ENCODE results near the gene THNSL1. TPM values are rescaled to one million over a fixed set of nuclear protein-coding genes. Genes with fewer than 3 reads are reported as not detected.

The THNSL1 gene
- total RNA-seq, 2 donors from 2014 or later = 2.3 to 4.5 TPM

DNA sequence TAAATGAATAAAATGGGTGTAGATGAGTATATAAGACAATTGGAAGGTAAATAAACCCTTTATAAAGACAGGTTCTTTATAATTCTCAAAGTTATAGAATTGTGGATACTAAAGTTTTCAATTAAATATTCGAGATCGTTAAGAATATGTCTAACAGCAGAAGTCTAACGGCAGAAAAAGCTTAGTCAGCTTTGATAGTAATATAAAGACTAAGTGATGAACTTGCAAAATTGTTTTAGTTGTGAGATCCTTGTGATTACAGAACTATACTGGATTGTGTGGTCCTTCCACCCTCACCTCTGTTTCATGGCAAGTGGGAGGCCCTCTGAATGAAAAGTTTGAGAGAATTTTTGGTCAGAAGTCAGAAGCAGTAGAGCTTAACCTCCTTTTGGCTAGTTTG, 2.3 kb downstream of the THNSL1 start:
- no peak for DNase-seq
- Histone ChIP-seq H3K9me3 (no peaks in the 10 kb centered on the region), H3K9ac (ENCODE audit: low read depth in 2 of 2, low read length in 2 of 2) (no peak overlapping the region), H3K27ac (no peak overlapping the region), H3K4me3 (no peak overlapping the region), H3K36me3 (no peaks in the 10 kb centered on the region), H3K27me3 (no peaks in the 10 kb centered on the region), H3K4me1 (peaks cover 2% of the 10 kb centered on the region)
- intact Hi-C loops (cut with DNase I) = no loop called here
- TF ChIP-seq, protein P1, sequence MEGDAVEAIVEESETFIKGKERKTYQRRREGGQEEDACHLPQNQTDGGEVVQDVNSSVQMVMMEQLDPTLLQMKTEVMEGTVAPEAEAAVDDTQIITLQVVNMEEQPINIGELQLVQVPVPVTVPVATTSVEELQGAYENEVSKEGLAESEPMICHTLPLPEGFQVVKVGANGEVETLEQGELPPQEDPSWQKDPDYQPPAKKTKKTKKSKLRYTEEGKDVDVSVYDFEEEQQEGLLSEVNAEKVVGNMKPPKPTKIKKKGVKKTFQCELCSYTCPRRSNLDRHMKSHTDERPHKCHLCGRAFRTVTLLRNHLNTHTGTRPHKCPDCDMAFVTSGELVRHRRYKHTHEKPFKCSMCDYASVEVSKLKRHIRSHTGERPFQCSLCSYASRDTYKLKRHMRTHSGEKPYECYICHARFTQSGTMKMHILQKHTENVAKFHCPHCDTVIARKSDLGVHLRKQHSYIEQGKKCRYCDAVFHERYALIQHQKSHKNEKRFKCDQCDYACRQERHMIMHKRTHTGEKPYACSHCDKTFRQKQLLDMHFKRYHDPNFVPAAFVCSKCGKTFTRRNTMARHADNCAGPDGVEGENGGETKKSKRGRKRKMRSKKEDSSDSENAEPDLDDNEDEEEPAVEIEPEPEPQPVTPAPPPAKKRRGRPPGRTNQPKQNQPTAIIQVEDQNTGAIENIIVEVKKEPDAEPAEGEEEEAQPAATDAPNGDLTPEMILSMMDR (IDR thresholded peaks at IDR 0.05) = no peak

DNA sequence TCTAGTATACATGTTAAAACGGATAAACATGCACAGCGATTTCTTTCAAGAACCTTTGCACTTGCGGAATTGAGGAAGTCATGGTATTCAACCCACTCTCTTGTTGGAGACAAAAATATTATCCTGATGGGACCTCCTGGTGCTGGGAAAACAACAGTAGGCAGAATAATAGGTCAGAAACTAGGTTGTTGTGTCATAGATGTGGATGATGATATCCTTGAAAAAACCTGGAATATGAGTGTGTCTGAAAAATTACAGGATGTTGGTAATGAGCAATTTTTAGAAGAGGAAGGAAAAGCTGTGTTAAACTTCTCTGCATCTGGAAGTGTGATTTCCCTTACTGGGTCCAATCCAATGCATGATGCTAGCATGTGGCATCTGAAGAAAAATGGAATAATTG, 6.9 kb downstream of the THNSL1 start:
- Histone ChIP-seq H3K27ac (no peak overlapping the region), H3K36me3 (no peaks in the 10 kb centered on the region), H3K4me1 (no peaks in the 10 kb centered on the region), H3K9me3 (no peaks in the 10 kb centered on the region), H3K9ac (ENCODE audit: low read depth in 2 of 2, low read length in 2 of 2) (no peak overlapping the region), H3K4me3 (no peak overlapping the region), H3K27me3 (no peaks in the 10 kb centered on the region)
- intact Hi-C loops (cut with DNase I) = no loop called here
- no peak for DNase-seq
- TF ChIP-seq, protein P1 (IDR thresholded peaks at IDR 0.05) = no peak

DNA sequence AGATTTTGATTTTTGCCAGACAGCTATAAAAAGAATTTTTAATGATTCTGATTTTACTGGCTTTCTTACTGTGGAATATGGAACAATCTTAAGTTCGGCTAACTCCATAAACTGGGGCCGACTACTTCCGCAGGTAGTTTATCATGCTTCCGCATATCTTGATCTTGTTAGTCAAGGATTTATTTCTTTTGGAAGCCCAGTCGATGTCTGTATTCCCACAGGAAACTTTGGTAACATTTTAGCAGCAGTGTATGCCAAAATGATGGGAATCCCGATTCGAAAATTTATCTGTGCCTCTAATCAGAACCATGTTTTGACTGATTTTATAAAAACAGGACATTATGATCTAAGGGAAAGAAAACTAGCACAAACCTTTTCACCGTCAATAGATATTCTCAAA, 8.1 kb downstream of the THNSL1 start:
- Histone ChIP-seq H3K4me1 (no peaks in the 10 kb centered on the region), H3K27me3 (no peaks in the 10 kb centered on the region), H3K27ac (no peak overlapping the region), H3K9me3 (no peaks in the 10 kb centered on the region), H3K9ac (ENCODE audit: low read depth in 2 of 2, low read length in 2 of 2) (no peak overlapping the region), H3K36me3 (no peaks in the 10 kb centered on the region), H3K4me3 (no peak overlapping the region)
- DNase-seq = no peak
- TF ChIP-seq, protein P1 (IDR thresholded peaks at IDR 0.05) = no peak
- intact Hi-C loops (cut with DNase I) = no loop called here

DNA sequence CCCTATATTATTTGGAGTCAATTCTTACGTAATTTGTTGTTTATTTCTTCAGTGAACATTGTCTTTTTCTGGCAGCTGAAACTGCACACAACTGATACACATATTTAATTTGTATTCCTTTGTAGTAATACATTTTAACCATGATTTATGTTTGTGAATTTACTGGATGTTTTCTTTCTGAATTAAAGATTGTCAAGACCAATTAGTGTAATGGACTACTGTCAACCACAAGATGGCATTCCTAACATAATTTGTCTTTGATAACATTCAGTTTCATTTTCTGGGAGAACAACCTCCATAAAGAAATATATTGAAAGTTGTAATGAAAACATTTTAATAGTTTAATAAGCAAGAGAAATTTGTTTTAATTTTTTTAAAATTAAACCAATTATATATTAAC, 10.1 kb downstream of the THNSL1 start:
- Histone ChIP-seq H3K9ac (ENCODE audit: low read depth in 2 of 2, low read length in 2 of 2) (no peak overlapping the region), H3K27ac (no peak overlapping the region), H3K4me1 (no peaks in the 10 kb centered on the region), H3K27me3 (no peaks in the 10 kb centered on the region), H3K36me3 (no peaks in the 10 kb centered on the region), H3K9me3 (no peaks in the 10 kb centered on the region), H3K4me3 (no peak overlapping the region)
- DNase-seq = no peak
- TF ChIP-seq, protein P1 (IDR thresholded peaks at IDR 0.05) = no peak
- intact Hi-C loops (cut with DNase I) = loop anchor here (5.0 kb wide), 1 partner anchor 56 kb away; no protein-coding TSS in a partner anchor

DNA sequence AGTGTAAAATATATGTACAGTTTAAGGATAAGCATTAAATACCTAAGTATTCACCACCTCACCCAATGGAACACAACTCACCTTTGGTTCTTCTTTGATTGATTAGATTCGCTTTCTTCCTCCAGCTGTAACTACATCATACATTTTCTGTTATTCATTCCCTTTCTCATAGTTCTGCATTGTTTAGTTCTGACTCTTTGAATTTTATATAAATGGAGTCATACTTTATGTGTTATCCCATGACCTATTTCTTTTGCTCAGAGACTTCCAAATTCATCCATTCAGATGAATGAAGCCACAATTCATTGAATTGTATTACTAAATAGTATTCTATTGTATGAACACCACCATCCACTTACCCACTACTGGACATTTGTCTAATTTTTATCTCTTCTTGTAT, 12.3 kb downstream of the THNSL1 start:
- intact Hi-C loops (cut with DNase I) = loop anchor here (5.0 kb wide), 1 partner anchor 54 kb away; no protein-coding TSS in a partner anchor
- H3K4me3 ChIP-seq = no peak overlapping the region

More for the DNA sequence above, 12.3 kb downstream of the THNSL1 start:
- H3K9me3 ChIP-seq = no peaks in the 10 kb centered on the region
- no peak overlapping the region for H3K27ac ChIP-seq
- no peak overlapping the region for H3K9ac ChIP-seq (ENCODE audit: low read depth in 2 of 2, low read length in 2 of 2)
- no peaks in the 10 kb centered on the region for H3K27me3 ChIP-seq
- DNase-seq = no peak
- no peaks in the 10 kb centered on the region for H3K36me3 ChIP-seq
- TF ChIP-seq, protein P1 (IDR thresholded peaks at IDR 0.05) = no peak
- H3K4me1 ChIP-seq = no peaks in the 10 kb centered on the region
